ENCODE measurements around the gene ADAM10.

ADAM10 gene

GRCh38 chr15:58684036-58684710 lies 65.3 kb downstream of the ADAM10 start:
- H3F3A ChIP-seq (ENCODE audit: insufficient read depth, low read length): 0 out of 2 replicates have a peak, but pooled peaks cover 3% of the 10 kb centered on the region
- H2AFZ ChIP-seq (ENCODE audit: low read length): no peak overlapping the region
- H3K9ac ChIP-seq (ENCODE audit: low read length): no peak overlapping the region
- no peak overlapping the region for H3K4me3 ChIP-seq (ENCODE audit: low read depth, low read length, poor library complexity, severe bottlenecking)
- no peak overlapping the region for H3K4me2 ChIP-seq (ENCODE audit: low read length)
- H3K9me3 ChIP-seq (ENCODE audit: low read length): no peaks in the 10 kb centered on the region
- H3K79me2 ChIP-seq (ENCODE audit: insufficient read depth, low read length): peaks cover 61% of the 10 kb centered on the region
- H3K27me3 ChIP-seq (ENCODE audit: insufficient read depth, low read length): no peaks in the 10 kb centered on the region
- peaks cover 33% of the 10 kb centered on the region for H3K36me3 ChIP-seq (ENCODE audit: insufficient read depth, low read length)
- TF ChIP-seq EZH2 (IDR thresholded peaks at IDR 0.05; ENCODE audit: borderline replicate concordance, low read length): no peak
- TF ChIP-seq CTCF (IDR thresholded peaks at IDR 0.05; ENCODE audit: low read length): no peak
- no peak overlapping the region for H3K27ac ChIP-seq (ENCODE audit: low read depth, low read length, poor library complexity, severe bottlenecking)
- no peaks in the 10 kb centered on the region for H4K20me1 ChIP-seq (ENCODE audit: insufficient read depth, low read length)
- H3K9me2 ChIP-seq (ENCODE audit: low read depth, low read length): no peaks in the 10 kb centered on the region
- H3K4me1 ChIP-seq (ENCODE audit: insufficient read depth, low read length, severe bottlenecking): peaks cover 13% of the 10 kb centered on the region

DNA sequence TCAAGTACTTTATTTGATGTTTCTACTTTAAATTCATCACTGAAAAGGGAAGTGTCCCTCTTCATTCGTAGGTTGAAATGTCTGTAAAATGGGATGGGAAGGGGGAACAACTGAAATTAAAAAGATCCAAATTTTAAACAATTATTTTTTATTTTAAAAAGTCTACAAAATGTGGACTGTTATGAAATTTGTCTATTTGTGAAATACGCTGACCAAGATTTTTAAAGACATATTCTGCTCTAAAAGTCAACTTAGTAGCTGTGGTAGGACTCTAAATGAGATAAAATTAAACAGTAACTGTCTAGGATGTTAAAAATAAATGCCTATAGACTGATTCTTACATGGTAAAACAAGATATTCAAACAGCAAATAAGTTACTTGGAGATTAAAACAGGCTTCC lies 67.3 kb downstream of the ADAM10 start:
- no peak overlapping the region for H3K27ac ChIP-seq (ENCODE audit: low read depth, low read length, poor library complexity, severe bottlenecking)
- H3K4me2 ChIP-seq (ENCODE audit: low read length): no peak overlapping the region
- no peak for TF ChIP-seq CTCF (IDR thresholded peaks at IDR 0.05; ENCODE audit: low read length)
- TF ChIP-seq EZH2 (IDR thresholded peaks at IDR 0.05; ENCODE audit: borderline replicate concordance, low read length): no peak
- no peak overlapping the region for H3K4me3 ChIP-seq (ENCODE audit: low read depth, low read length, poor library complexity, severe bottlenecking)
- peaks cover 42% of the 10 kb centered on the region for H3K79me2 ChIP-seq (ENCODE audit: insufficient read depth, low read length)
- H3F3A ChIP-seq (ENCODE audit: insufficient read depth, low read length): 0 out of 2 replicates have a peak, but pooled peaks cover 3% of the 10 kb centered on the region
- H3K27me3 ChIP-seq (ENCODE audit: insufficient read depth, low read length): no peaks in the 10 kb centered on the region
- H3K4me1 ChIP-seq (ENCODE audit: insufficient read depth, low read length, severe bottlenecking): peaks cover 13% of the 10 kb centered on the region
- no peaks in the 10 kb centered on the region for H4K20me1 ChIP-seq (ENCODE audit: insufficient read depth, low read length)
- no peak overlapping the region for H2AFZ ChIP-seq (ENCODE audit: low read length)
- no peak overlapping the region for H3K9ac ChIP-seq (ENCODE audit: low read length)
- H3K9me2 ChIP-seq (ENCODE audit: low read depth, low read length): no peaks in the 10 kb centered on the region
- H3K9me3 ChIP-seq (ENCODE audit: low read length): no peaks in the 10 kb centered on the region
- H3K36me3 ChIP-seq (ENCODE audit: insufficient read depth, low read length): peaks cover 34% of the 10 kb centered on the region; the same call in 1 of the 2 replicates

DNA sequence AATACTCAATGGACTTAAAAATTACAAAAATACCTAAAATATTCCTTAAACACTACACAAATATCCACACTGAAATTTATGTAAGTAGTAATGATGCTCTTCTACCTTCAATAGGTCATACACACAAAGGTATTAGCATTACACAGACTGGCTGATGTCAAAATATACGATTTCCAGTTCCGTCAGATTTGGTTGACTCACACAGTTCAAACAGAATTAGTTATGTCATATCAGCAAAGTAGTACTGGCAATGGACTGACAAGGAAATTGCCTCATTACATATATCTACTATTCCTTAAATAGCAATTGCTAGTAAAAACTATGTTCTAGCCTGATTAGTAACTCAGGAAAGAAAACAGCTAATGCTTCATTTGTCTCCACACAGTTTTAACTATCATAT lies 70.8 kb downstream of the ADAM10 start:
- H3K79me2 ChIP-seq (ENCODE audit: insufficient read depth, low read length): peaks cover 19% of the 10 kb centered on the region
- no peak overlapping the region for H3K4me2 ChIP-seq (ENCODE audit: low read length)
- TF ChIP-seq CTCF (IDR thresholded peaks at IDR 0.05; ENCODE audit: low read length) (no peak), EZH2 (IDR thresholded peaks at IDR 0.05; ENCODE audit: borderline replicate concordance, low read length) (no peak)
- 0 out of 2 replicates have a peak, but pooled peaks cover 3% of the 10 kb centered on the region for H3F3A ChIP-seq (ENCODE audit: insufficient read depth, low read length)
- no peak overlapping the region for H3K9ac ChIP-seq (ENCODE audit: low read length)
- no peak overlapping the region for H3K27ac ChIP-seq (ENCODE audit: low read depth, low read length, poor library complexity, severe bottlenecking)
- peaks cover 38% of the 10 kb centered on the region; the same call in 1 of the 2 replicates for H3K36me3 ChIP-seq (ENCODE audit: insufficient read depth, low read length)
- no peak overlapping the region for H3K4me3 ChIP-seq (ENCODE audit: low read depth, low read length, poor library complexity, severe bottlenecking)
- no peaks in the 10 kb centered on the region for H3K9me2 ChIP-seq (ENCODE audit: low read depth, low read length)
- no peaks in the 10 kb centered on the region for H3K27me3 ChIP-seq (ENCODE audit: insufficient read depth, low read length)
- no peak overlapping the region for H2AFZ ChIP-seq (ENCODE audit: low read length)
- H4K20me1 ChIP-seq (ENCODE audit: insufficient read depth, low read length): no peaks in the 10 kb centered on the region
- H3K4me1 ChIP-seq (ENCODE audit: insufficient read depth, low read length, severe bottlenecking): peaks cover 13% of the 10 kb centered on the region
- no peaks in the 10 kb centered on the region for H3K9me3 ChIP-seq (ENCODE audit: low read length)

All from OCI-LY1 (cell line).